Measurements from ENCODE around the gene KIF5A.

The KIF5A gene

GRCh38 chr12:57521525-57522010, 28.3 kb upstream of the KIF5A start:
- peaks cover 13% of the 10 kb centered on the region for H3K4me1 ChIP-seq (ENCODE audit: insufficient read depth, insufficient read length)
- peak overlapping the region; percentile 53 for H3K4me3 ChIP-seq (ENCODE audit: insufficient read length, low read depth)
- H3K9me3 ChIP-seq (ENCODE audit: insufficient read depth, low read length) = no peaks in the 10 kb centered on the region
- H3K9ac ChIP-seq (ENCODE audit: insufficient read length, low read depth) = peak overlapping the region; percentile 69
- no peaks in the 10 kb centered on the region for H3K27me3 ChIP-seq (ENCODE audit: insufficient read depth, insufficient read length)
- peaks cover 58% of the 10 kb centered on the region for H3K36me3 ChIP-seq (ENCODE audit: insufficient read depth, insufficient read length, low read length)
- DNase-seq (ENCODE audit: low read depth, low spot score) = no peak
- TF ChIP-seq YY1 (IDR thresholded peaks at IDR 0.05; ENCODE audit: insufficient read depth, insufficient read length) (no peak), ZNF274 (IDR thresholded peaks at IDR 0.05; ENCODE audit: low read depth, low read length) (no peak), SUZ12 (IDR thresholded peaks at IDR 0.05; ENCODE audit: extremely low read depth, insufficient read depth, insufficient read length) (no peak)

GRCh38 chr12:57522011-57522886, 27.6 kb upstream of the KIF5A start, which contains the start of gene MBD6:
Gene MBD6 (plus strand): TSS chr12:57522824. CDS start chr12:57524304, 1,480 bp downstream.
- H3K9me3 ChIP-seq (ENCODE audit: insufficient read depth, low read length) = no peaks in the 10 kb centered on the region
- DNase-seq (ENCODE audit: low read depth, low spot score) = peak; percentile 73
- H3K36me3 ChIP-seq (ENCODE audit: insufficient read depth, insufficient read length, low read length) = peaks cover 58% of the 10 kb centered on the region
- no peaks in the 10 kb centered on the region for H3K27me3 ChIP-seq (ENCODE audit: insufficient read depth, insufficient read length)
- peak within 1 kb of the TSS; percentile 84 for H3K4me3 ChIP-seq (ENCODE audit: insufficient read length, low read depth)
- peaks cover 13% of the 10 kb centered on the region for H3K4me1 ChIP-seq (ENCODE audit: insufficient read depth, insufficient read length)
- peak within 1 kb of the TSS; percentile 98 for H3K9ac ChIP-seq (ENCODE audit: insufficient read length, low read depth)
- TF ChIP-seq SUZ12 (IDR thresholded peaks at IDR 0.05; ENCODE audit: extremely low read depth, insufficient read depth, insufficient read length) = no peak
- TF ChIP-seq ZNF274 (IDR thresholded peaks at IDR 0.05; ENCODE audit: low read depth, low read length) = no peak
- TF ChIP-seq YY1 (IDR thresholded peaks at IDR 0.05; ENCODE audit: insufficient read depth, insufficient read length) = no peak

GRCh38 chr12:57522887-57523705, 26.7 kb upstream of the KIF5A start:
- no peaks in the 10 kb centered on the region for H3K9me3 ChIP-seq (ENCODE audit: insufficient read depth, low read length)
- H3K4me1 ChIP-seq (ENCODE audit: insufficient read depth, insufficient read length) = peaks cover 13% of the 10 kb centered on the region
- DNase-seq (ENCODE audit: low read depth, low spot score) = no peak
- peaks cover 59% of the 10 kb centered on the region for H3K36me3 ChIP-seq (ENCODE audit: insufficient read depth, insufficient read length, low read length)
- no peaks in the 10 kb centered on the region for H3K27me3 ChIP-seq (ENCODE audit: insufficient read depth, insufficient read length)
- peak overlapping the region; percentile 84 for H3K4me3 ChIP-seq (ENCODE audit: insufficient read length, low read depth)
- no peak for TF ChIP-seq SUZ12 (IDR thresholded peaks at IDR 0.05; ENCODE audit: extremely low read depth, insufficient read depth, insufficient read length)
- peak overlapping the region; percentile 98 for H3K9ac ChIP-seq (ENCODE audit: insufficient read length, low read depth)

- no peak for DNase-seq (ENCODE audit: low read depth, low spot score)
- no peak for TF ChIP-seq YY1 (IDR thresholded peaks at IDR 0.05; ENCODE audit: insufficient read depth, insufficient read length)
- no peak for TF ChIP-seq SUZ12 (IDR thresholded peaks at IDR 0.05; ENCODE audit: extremely low read depth, insufficient read depth, insufficient read length)
- no peak for TF ChIP-seq ZNF274 (IDR thresholded peaks at IDR 0.05; ENCODE audit: low read depth, low read length)
- peaks cover 59% of the 10 kb centered on the region for H3K36me3 ChIP-seq (ENCODE audit: insufficient read depth, insufficient read length, low read length)
- H3K4me3 ChIP-seq (ENCODE audit: insufficient read length, low read depth) = peak overlapping the region; percentile 84
- peak overlapping the region; percentile 98 for H3K9ac ChIP-seq (ENCODE audit: insufficient read length, low read depth)
- no peaks in the 10 kb centered on the region for H3K9me3 ChIP-seq (ENCODE audit: insufficient read depth, low read length)
- peaks cover 13% of the 10 kb centered on the region for H3K4me1 ChIP-seq (ENCODE audit: insufficient read depth, insufficient read length)
- no peaks in the 10 kb centered on the region for H3K27me3 ChIP-seq (ENCODE audit: insufficient read depth, insufficient read length)
Measured at GRCh38 chr12:57523706-57524614, 25.9 kb upstream of the KIF5A start.

DNA sequence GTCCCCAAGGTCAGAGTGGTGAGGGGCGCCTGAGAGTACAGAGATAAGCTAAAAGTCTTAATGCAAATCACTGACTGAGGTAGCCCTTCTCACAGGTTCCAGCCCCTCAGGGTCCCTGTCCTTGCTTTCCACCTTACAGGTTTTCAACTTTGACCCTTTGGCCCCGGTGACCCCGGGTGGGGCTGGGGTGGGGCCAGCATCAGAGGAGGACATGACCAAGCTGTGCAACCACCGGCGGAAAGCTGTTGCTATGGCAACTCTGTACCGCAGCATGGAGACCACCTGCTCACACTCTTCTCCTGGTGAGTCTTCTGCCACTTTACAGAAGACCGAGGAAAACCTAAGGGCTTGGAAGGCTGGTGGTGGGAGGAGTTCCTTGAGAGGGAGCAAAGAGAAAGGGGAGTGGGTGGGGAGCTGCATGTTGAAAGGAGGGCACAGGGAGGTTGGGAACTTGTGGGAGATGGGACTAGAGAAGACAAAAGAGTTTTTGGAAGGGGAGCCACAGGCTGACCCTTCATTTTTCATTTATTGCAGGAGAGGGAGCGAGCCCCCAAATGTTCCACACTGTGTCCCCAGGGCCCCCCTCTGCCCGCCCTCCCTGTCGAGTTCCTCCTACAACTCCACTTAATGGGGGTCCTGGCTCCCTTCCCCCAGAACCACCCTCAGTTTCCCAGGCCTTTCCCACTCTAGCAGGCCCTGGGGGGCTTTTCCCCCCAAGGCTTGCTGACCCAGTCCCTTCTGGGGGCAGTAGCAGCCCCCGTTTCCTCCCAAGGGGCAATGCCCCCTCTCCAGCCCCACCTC, 24.8 kb upstream of the KIF5A start:
- no peaks in the 10 kb centered on the region for H3K9me3 ChIP-seq (ENCODE audit: insufficient read depth, low read length)
- no peak overlapping the region for H3K9ac ChIP-seq (ENCODE audit: insufficient read length, low read depth)
- H3K36me3 ChIP-seq (ENCODE audit: insufficient read depth, insufficient read length, low read length) = peaks cover 61% of the 10 kb centered on the region
- peaks cover 13% of the 10 kb centered on the region for H3K4me1 ChIP-seq (ENCODE audit: insufficient read depth, insufficient read length)
- no peak for DNase-seq (ENCODE audit: low read depth, low spot score)
- TF ChIP-seq ZNF274 (IDR thresholded peaks at IDR 0.05; ENCODE audit: low read depth, low read length) (no peak), YY1 (IDR thresholded peaks at IDR 0.05; ENCODE audit: insufficient read depth, insufficient read length) (no peak), SUZ12 (IDR thresholded peaks at IDR 0.05; ENCODE audit: extremely low read depth, insufficient read depth, insufficient read length) (no peak)
- no peak overlapping the region for H3K4me3 ChIP-seq (ENCODE audit: insufficient read length, low read depth)
- H3K27me3 ChIP-seq (ENCODE audit: insufficient read depth, insufficient read length) = no peaks in the 10 kb centered on the region

Data from NT2/D1 (cell line).